ENCODE data around the gene KIAA0825. TPM values are rescaled to one million over a fixed set of nuclear protein-coding genes. Genes with fewer than 3 reads are reported as not detected.
"Not testable (repeated sequence)": the region's sequence is repeated elsewhere in the genome, so short reads cannot be mapped to it uniquely, and the experiment has no call there.

The KIAA0825 gene
- total RNA-seq, 5 donors from 2014 or later (not counting 1 experiment from before 2014, with no cell fraction given): 1.4 to 4.0 (median 1.6) TPM

GRCh38 chr5:94116317-94116716 lies 502.1 kb downstream of the KIAA0825 start:
- H3K36me3 ChIP-seq (ENCODE audit: control insufficient read depth in 2 of 2, extremely low read depth in 1 of 2, insufficient read depth in 1 of 2, low read length in 1 of 2); CTCF ChIA-PET; H3K4me3 Mint-ChIP-seq; H3K27ac ChIP-seq (ENCODE audit: low read length); POLR2A ChIA-PET; H3K27ac Mint-ChIP-seq; H3K4me1 ChIP-seq (ENCODE audit: control insufficient read depth in 1 of 2, extremely low read depth in 1 of 2, insufficient read depth in 2 of 2, low read length in 2 of 2); H3K27me3 ChIP-seq (replicated peaks in 1 of 2; ENCODE audit: control insufficient read depth in 2 of 2, extremely low read depth in 1 of 2, insufficient read depth in 2 of 2, low read length in 1 of 2); DNase-seq; ATAC-seq (replicated peaks in 1 of 4); H3K9me3 ChIP-seq; H3K36me3 Mint-ChIP-seq; H3K4me3 ChIP-seq (ENCODE audit: control insufficient read depth in 1 of 2, extremely low read depth in 1 of 2, low read length in 1 of 2): not testable (repeated sequence)
- H3K27me3 Mint-ChIP-seq: peaks cover 7 to 17% of the 10 kb centered on the region in 2 donors
- no CpG with 5 or more reads among the region's 2 CpGs for WGBS (ENCODE audit: insufficient coverage)
- H3K9me3 Mint-ChIP-seq: peaks cover 10 to 14% (median 11%) of the 10 kb centered on the region in 3 donors
- peaks cover 13 to 15% (median 13%) of the 10 kb centered on the region in 3 donors for H3K4me1 Mint-ChIP-seq

- peaks cover 32 to 44% (median 39%) of the 10 kb centered on the region in 3 donors for H3K4me1 Mint-ChIP-seq
- ChIA-PET CTCF (no interaction called here), POLR2A (no interaction called here)
- Histone ChIP-seq H3K27me3 (replicated peaks in 1 of 2; ENCODE audit: control insufficient read depth in 2 of 2, extremely low read depth in 1 of 2, insufficient read depth in 2 of 2, low read length in 1 of 2) (peaks cover 0 to 7% of the 10 kb centered on the region in 2 experiments), H3K36me3 (ENCODE audit: control insufficient read depth in 2 of 2, extremely low read depth in 1 of 2, insufficient read depth in 1 of 2, low read length in 1 of 2) (no peaks in the 10 kb centered on the region), H3K4me1 (ENCODE audit: control insufficient read depth in 1 of 2, extremely low read depth in 1 of 2, insufficient read depth in 2 of 2, low read length in 2 of 2) (peaks cover 8 to 14% of the 10 kb centered on the region in 2 experiments), H3K27ac (ENCODE audit: low read length) (no peak overlapping the region), H3K4me3 (ENCODE audit: control insufficient read depth in 1 of 2, extremely low read depth in 1 of 2, low read length in 1 of 2) (no peak overlapping the region), H3K9me3 (no peaks in the 10 kb centered on the region)
- DNase-seq (no peak), ATAC-seq (replicated peaks in 1 of 4) (no peak)
- H3K27me3 Mint-ChIP-seq: peaks cover 0 to 7% of the 10 kb centered on the region in 2 donors
- H3K4me3 Mint-ChIP-seq: no peak overlapping the region
- no CpG with 5 or more reads among the region's 2 CpGs for WGBS (ENCODE audit: insufficient coverage)
- H3K36me3 Mint-ChIP-seq: peaks cover 6% of the 10 kb centered on the region
- H3K9me3 Mint-ChIP-seq: peaks cover 10 to 14% (median 11%) of the 10 kb centered on the region in 3 donors
- no peak overlapping the region for H3K27ac Mint-ChIP-seq
These were observed 505.3 kb downstream of the KIAA0825 start for GRCh38 chr5:94113087-94113486.

- no peaks in the 10 kb centered on the region for H3K9me3 ChIP-seq
- Mint-ChIP-seq H3K27me3 (peaks cover 0 to 7% of the 10 kb centered on the region in 2 donors), H3K27ac (peak overlapping the region; percentile 91 to 93), H3K4me1 (peaks cover 45 to 49% (median 49%) of the 10 kb centered on the region in 3 donors), H3K9me3 (peaks cover 7 to 11% (median 7%) of the 10 kb centered on the region in 3 donors), H3K36me3 (peaks cover 17% of the 10 kb centered on the region), H3K4me3 (peak overlapping the region; percentile 91 to 96 (median 93))
- peak; percentile 80 to 94 (median 91) for DNase-seq
- H3K36me3 ChIP-seq (ENCODE audit: control insufficient read depth in 2 of 2, extremely low read depth in 1 of 2, insufficient read depth in 1 of 2, low read length in 1 of 2): no peaks in the 10 kb centered on the region
- under 1% methylated on average over 46 of the region's 51 CpGs for WGBS (ENCODE audit: insufficient coverage)
- ChIA-PET POLR2A (no interaction called here), CTCF (no interaction called here)
- peak overlapping the region; percentile 67 to 95 for H3K4me3 ChIP-seq (ENCODE audit: control insufficient read depth in 1 of 2, extremely low read depth in 1 of 2, low read length in 1 of 2)
- ATAC-seq (replicated peaks in 1 of 4): peak; percentile 94 to 98 (median 97)
- peaks cover 8 to 14% of the 10 kb centered on the region in 2 experiments for H3K4me1 ChIP-seq (ENCODE audit: control insufficient read depth in 1 of 2, extremely low read depth in 1 of 2, insufficient read depth in 2 of 2, low read length in 2 of 2)
- peak overlapping the region; percentile 70 for H3K27ac ChIP-seq (ENCODE audit: low read length)
- H3K27me3 ChIP-seq (replicated peaks in 1 of 2; ENCODE audit: control insufficient read depth in 2 of 2, extremely low read depth in 1 of 2, insufficient read depth in 2 of 2, low read length in 1 of 2): peaks cover 0 to 2% of the 10 kb centered on the region in 2 experiments
These were observed 507.0 kb downstream of the KIAA0825 start for GRCh38 chr5:94111209-94112004.

GRCh38 chr5:94103514-94104245 lies 514.7 kb downstream of the KIAA0825 start:
- CTCF ChIA-PET: interaction anchor here (0.7 kb wide), 3 partner anchors 305 to 536 kb away, joined by 3 to 4 read pairs (median 4); no protein-coding TSS in a partner anchor
- peaks cover 70 to 74% (median 70%) of the 10 kb centered on the region in 3 donors for H3K4me1 Mint-ChIP-seq
- H3K36me3 ChIP-seq (ENCODE audit: control insufficient read depth in 2 of 2, extremely low read depth in 1 of 2, insufficient read depth in 1 of 2, low read length in 1 of 2): no peaks in the 10 kb centered on the region
- WGBS (ENCODE audit: insufficient coverage): 67% methylated on average over 1 of the region's 3 CpGs
- H3K27ac ChIP-seq (ENCODE audit: low read length): no peak overlapping the region
- ATAC-seq (replicated peaks in 1 of 4): no peak
- no peak overlapping the region for H3K4me3 ChIP-seq (ENCODE audit: control insufficient read depth in 1 of 2, extremely low read depth in 1 of 2, low read length in 1 of 2)
- H3K27me3 ChIP-seq (replicated peaks in 1 of 2; ENCODE audit: control insufficient read depth in 2 of 2, extremely low read depth in 1 of 2, insufficient read depth in 2 of 2, low read length in 1 of 2): no peaks in the 10 kb centered on the region
- H3K27me3 Mint-ChIP-seq: no peaks in the 10 kb centered on the region
- H3K36me3 Mint-ChIP-seq: peaks cover 51% of the 10 kb centered on the region
- H3K9me3 Mint-ChIP-seq: peaks cover 12 to 21% (median 18%) of the 10 kb centered on the region in 3 donors
- DNase-seq: no peak
- H3K9me3 ChIP-seq: peaks cover 5% of the 10 kb centered on the region
- POLR2A ChIA-PET: interaction anchor here in 1 of 2 donors (0.8 kb wide), 1 partner anchor 9 kb away, joined by 3 read pairs; no protein-coding TSS in a partner anchor
- H3K4me1 ChIP-seq (ENCODE audit: control insufficient read depth in 1 of 2, extremely low read depth in 1 of 2, insufficient read depth in 2 of 2, low read length in 2 of 2): no peaks in the 10 kb centered on the region
- no peak overlapping the region for H3K27ac Mint-ChIP-seq
- peak overlapping the region in 1 of 3 donors; percentile 18 for H3K4me3 Mint-ChIP-seq

Other genes starting within 250 kb of the KIAA0825 start
- 10 to 100 TPM in 3 of 5 donors, 1 to 10 TPM in 2; 7.8 to 13.4 (median 11.1) TPM for gene SLF1, start 65 bp upstream of the KIAA0825 start, total RNA-seq